GM19023 (cell line): Measurements from ENCODE around the gene VWA7.

Source experiments
- ATAC-seq: cut with Tn5 transposase; IDR thresholded peaks from one replicate; pipeline ENCODE4 v1.9.1; 2021; ENCODE audit warnings: mild to moderate bottlenecking, moderate library complexity; ENCODE audit not compliant: unreplicated experiment

The VWA7 gene

GRCh38 chr6:31730631-31731086 is 46.5 kb downstream of the VWA7 start:
- no peak for ATAC-seq

- ATAC-seq: peak; percentile 34
These were observed 47.0 kb downstream of the VWA7 start for GRCh38 chr6:31729979-31730630.

- peak; percentile 54 for ATAC-seq
These were observed 47.6 kb downstream of the VWA7 start for GRCh38 chr6:31729515-31729978.

- ATAC-seq: no peak
These were observed 48.2 kb downstream of the VWA7 start, which contains the start of gene DDAH2 for GRCh38 chr6:31728767-31729514. DDAH2 (minus strand) TSS chr6:31729299; CDS start chr6:31729161, 138 bp downstream.

GRCh38 chr6:31727717-31728671 is 49.1 kb downstream of the VWA7 start:
- no peak for ATAC-seq

- no peak for ATAC-seq
These were observed 50.0 kb downstream of the VWA7 start for GRCh38 chr6:31727034-31727716.

- no peak for ATAC-seq
These were observed 51.4 kb downstream of the VWA7 start for GRCh38 chr6:31725502-31726350.

GRCh38 chr6:31723980-31724691 is 53.0 kb downstream of the VWA7 start:
- no peak for ATAC-seq

GRCh38 chr6:31723245-31723979 is 53.7 kb downstream of the VWA7 start, which contains the start of gene MPIG6B:
MPIG6B (plus strand) TSS chr6:31723373; CDS start chr6:31723384, 11 bp downstream.
- no peak for ATAC-seq

- no peak for ATAC-seq
These were observed 55.0 kb downstream of the VWA7 start for GRCh38 chr6:31722173-31722572.

- no peak for ATAC-seq
These were observed 55.6 kb downstream of the VWA7 start, which contains the start of gene LY6G6C for GRCh38 chr6:31721351-31722020. LY6G6C (minus strand) TSS chr6:31721746; CDS start chr6:31721679, 67 bp downstream.

GRCh38 chr6:31720196-31720770 is 56.8 kb downstream of the VWA7 start:
- no peak for ATAC-seq

- ATAC-seq: no peak
These were observed 58.1 kb downstream of the VWA7 start for GRCh38 chr6:31719001-31719400.

- no peak for ATAC-seq
These were observed 58.9 kb downstream of the VWA7 start for GRCh38 chr6:31718265-31718664.

- no peak for ATAC-seq
These were observed 59.5 kb downstream of the VWA7 start for GRCh38 chr6:31717499-31718222.
